ENCODE data around the gene DOCK9.
"Not testable (repeated sequence)": the region's sequence is repeated elsewhere in the genome, so short reads cannot be mapped to it uniquely, and the experiment has no call there.

Gene DOCK9

GRCh38 chr13:98813993-98814392 lies 163.9 kb downstream of the DOCK9 start:
- DNase-seq, result no peak

- DNase-seq, result not testable (repeated sequence)
Observed at GRCh38 chr13:98812186-98812790, 165.6 kb downstream of the DOCK9 start.

GRCh38 chr13:98810746-98811145 lies 167.1 kb downstream of the DOCK9 start:
- peak in 1 of 3 donors; percentile 6 for DNase-seq

- no peak for DNase-seq
Observed at GRCh38 chr13:98809345-98809777, 168.5 kb downstream of the DOCK9 start.

GRCh38 chr13:98807774-98808173 lies 170.1 kb downstream of the DOCK9 start:
- no peak for DNase-seq

GRCh38 chr13:98804336-98804855 lies 173.5 kb downstream of the DOCK9 start:
- no peak for DNase-seq

- DNase-seq, result no peak
Observed at GRCh38 chr13:98803921-98804320, 173.9 kb downstream of the DOCK9 start.

- no peak for DNase-seq
Observed at GRCh38 chr13:98803111-98803561, 174.7 kb downstream of the DOCK9 start.

- DNase-seq, result no peak
Observed at GRCh38 chr13:98802559-98802958, 175.3 kb downstream of the DOCK9 start.

GRCh38 chr13:98801626-98802418 lies 176.0 kb downstream of the DOCK9 start:
- no peak for DNase-seq

GRCh38 chr13:98800078-98800477 lies 177.8 kb downstream of the DOCK9 start:
- no peak for DNase-seq

- no peak for DNase-seq
Observed at GRCh38 chr13:98798849-98799645, 178.8 kb downstream of the DOCK9 start.

- DNase-seq, result no peak
Observed at GRCh38 chr13:98797456-98797855, 180.4 kb downstream of the DOCK9 start.

- DNase-seq, result no peak
Observed at GRCh38 chr13:98796798-98797197, 181.1 kb downstream of the DOCK9 start.

- no peak for DNase-seq
Observed at GRCh38 chr13:98796191-98796590, 181.7 kb downstream of the DOCK9 start.

GRCh38 chr13:98795220-98795619 lies 182.6 kb downstream of the DOCK9 start:
- no peak for DNase-seq

GRCh38 chr13:98794498-98794897 lies 183.4 kb downstream of the DOCK9 start:
- no peak for DNase-seq

- DNase-seq, result peak; percentile 15 to 42 (median 37)
Observed at GRCh38 chr13:98792785-98793495, 184.9 kb downstream of the DOCK9 start.

- no peak for DNase-seq
Observed at GRCh38 chr13:98792321-98792720, 185.5 kb downstream of the DOCK9 start.

- no peak for DNase-seq
Observed at GRCh38 chr13:98791611-98792010, 186.3 kb downstream of the DOCK9 start.

- no peak for DNase-seq
Observed at GRCh38 chr13:98787996-98788395, 189.9 kb downstream of the DOCK9 start.

GRCh38 chr13:98787173-98787572 lies 190.7 kb downstream of the DOCK9 start:
- no peak for DNase-seq

GRCh38 chr13:98786023-98786422 lies 191.8 kb downstream of the DOCK9 start:
- DNase-seq, result no peak
